GM23248 (cell line): Measurements from ENCODE around the gene TASL. TPM values are rescaled to one million over a fixed set of nuclear protein-coding genes. Genes with fewer than 3 reads are reported as not detected.
A peak's percentile ranks its signal among the peaks of the same experiment; 100 is the strongest.

Experiments used
- DNase-seq: peaks from one replicate; pipeline ENCODE4 v3.0.0-alpha.2; 2015
- H2AFZ ChIP-seq: fragments of 200-600 bp; sonication (generic); 2 replicates; pipeline ENCODE4 v1.6.1; 2016; ENCODE audit warnings: antibody characterized with exemption
- H3F3A ChIP-seq: fragments of 200-600 bp; sonication (generic); 2 replicates; pipeline ENCODE4 v1.6.1; 2016; ENCODE audit warnings: mild to moderate bottlenecking, antibody characterized with exemption, mixed run types; ENCODE audit not compliant: insufficient read depth
- H3K27ac ChIP-seq: fragments of 200-600 bp; sonication (generic); 2 replicates; pipeline ENCODE4 v1.5.1; 2016; ENCODE audit warnings: mild to moderate bottlenecking
- H3K27me3 ChIP-seq: fragments of 200-600 bp; sonication (generic); replicated peaks from 2 replicates; pipeline ENCODE4 v1.6.1; 2016; ENCODE audit warnings: mild to moderate bottlenecking; ENCODE audit not compliant: insufficient read depth
- H3K36me3 ChIP-seq: fragments of 200-600 bp; sonication (generic); 2 replicates; pipeline ENCODE4 v1.6.1; 2016; ENCODE audit warnings: low read depth, mild to moderate bottlenecking
- H3K4me1 ChIP-seq: fragments of 200-600 bp; sonication (generic); 2 replicates; pipeline ENCODE4 v1.6.1; 2016; ENCODE audit warnings: mild to moderate bottlenecking; ENCODE audit not compliant: insufficient read depth
- H3K4me2 ChIP-seq: fragments of 200-600 bp; sonication (generic); one replicate; pipeline ENCODE4 v1.6.1; 2016; ENCODE audit warnings: mild to moderate bottlenecking; ENCODE audit not compliant: unreplicated experiment
- H3K4me3 ChIP-seq: fragments of 200-600 bp; sonication (generic); 2 replicates; pipeline ENCODE4 v1.5.1; 2016; ENCODE audit warnings: mild to moderate bottlenecking
- H3K79me2 ChIP-seq: fragments of 200-600 bp; sonication (generic); 2 replicates; pipeline ENCODE4 v1.6.1; 2016; ENCODE audit warnings: mild to moderate bottlenecking; ENCODE audit not compliant: insufficient read depth
- H3K9ac ChIP-seq: fragments of 200-600 bp; sonication (generic); 2 replicates; pipeline ENCODE4 v1.6.1; 2016; ENCODE audit warnings: mild to moderate bottlenecking
- H3K9me2 ChIP-seq: fragments of 200-600 bp; sonication (generic); 2 replicates; pipeline ENCODE4 v1.6.1; 2016; ENCODE audit warnings: mixed run types, mild to moderate bottlenecking, moderate library complexity; ENCODE audit not compliant: insufficient read depth
- H3K9me3 ChIP-seq: fragments of 200-600 bp; sonication (generic); one replicate; pipeline ENCODE4 v1.6.1; 2017; ENCODE audit warnings: low read depth
- H4K20me1 ChIP-seq: fragments of 200-600 bp; sonication (generic); 2 replicates; pipeline ENCODE4 v1.6.0; 2016; ENCODE audit not compliant: insufficient read depth
- EZH2 ChIP-seq: fragments of 200-600 bp; sonication (generic); IDR thresholded peaks from 2 replicates; pipeline ENCODE4 v1.6.1; 2018; ENCODE audit warnings: antibody characterized with exemption, mild to moderate bottlenecking; ENCODE audit not compliant: insufficient read depth, poor library complexity, severe bottlenecking
- EZH2phosphoT487 ChIP-seq: fragments of 200-600 bp; sonication (generic); IDR thresholded peaks from 2 replicates; pipeline ENCODE4 v1.6.1; 2018; ENCODE audit warnings: antibody characterized with exemption, moderate library complexity, mild to moderate bottlenecking, low read depth; ENCODE audit not compliant: insufficient read depth
- WGBS, 2 experiments: methylation state at CpG; one replicate each; pipeline ENCODE4 v1.1.6; 2015 to 2017; ENCODE audit warnings: low lambda C conversion rate in 2 of 2, low coverage in 1 of 2; ENCODE audit errors: missing lambda C conversion rate in 2 of 2; 5-methylcytosine and 5-hydroxymethylcytosine counted together
- in situ Hi-C: fragments of 300-500 bp; cut with MboI; formaldehyde crosslinking; loops from 2 replicates; pipeline ENCODE4 v1.15.0; 2020
- polyA plus RNA-seq: library from polyadenylated mRNA; unstranded; fragments of >200 nt; fragmentation: Nextera tagmentation; extraction: Ambion mirVana; gene quantifications from 2 replicates; pipeline ENCODE4 v1.2.1, GENCODE V29; 2016
- total RNA-seq: library from RNA; depleted of rRNA; stranded (reverse); fragments of >200 nt; shearing (Covaris generic); gene quantifications from 2 replicates; pipeline ENCODE4 v1.2.3, GENCODE V29; 2014; rRNA removed

TASL gene, protein sequence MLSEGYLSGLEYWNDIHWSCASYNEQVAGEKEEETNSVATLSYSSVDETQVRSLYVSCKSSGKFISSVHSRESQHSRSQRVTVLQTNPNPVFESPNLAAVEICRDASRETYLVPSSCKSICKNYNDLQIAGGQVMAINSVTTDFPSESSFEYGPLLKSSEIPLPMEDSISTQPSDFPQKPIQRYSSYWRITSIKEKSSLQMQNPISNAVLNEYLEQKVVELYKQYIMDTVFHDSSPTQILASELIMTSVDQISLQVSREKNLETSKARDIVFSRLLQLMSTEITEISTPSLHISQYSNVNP
- total RNA-seq (not detected in 2 replicates), polyA plus RNA-seq (not detected in 2 replicates)

DNA sequence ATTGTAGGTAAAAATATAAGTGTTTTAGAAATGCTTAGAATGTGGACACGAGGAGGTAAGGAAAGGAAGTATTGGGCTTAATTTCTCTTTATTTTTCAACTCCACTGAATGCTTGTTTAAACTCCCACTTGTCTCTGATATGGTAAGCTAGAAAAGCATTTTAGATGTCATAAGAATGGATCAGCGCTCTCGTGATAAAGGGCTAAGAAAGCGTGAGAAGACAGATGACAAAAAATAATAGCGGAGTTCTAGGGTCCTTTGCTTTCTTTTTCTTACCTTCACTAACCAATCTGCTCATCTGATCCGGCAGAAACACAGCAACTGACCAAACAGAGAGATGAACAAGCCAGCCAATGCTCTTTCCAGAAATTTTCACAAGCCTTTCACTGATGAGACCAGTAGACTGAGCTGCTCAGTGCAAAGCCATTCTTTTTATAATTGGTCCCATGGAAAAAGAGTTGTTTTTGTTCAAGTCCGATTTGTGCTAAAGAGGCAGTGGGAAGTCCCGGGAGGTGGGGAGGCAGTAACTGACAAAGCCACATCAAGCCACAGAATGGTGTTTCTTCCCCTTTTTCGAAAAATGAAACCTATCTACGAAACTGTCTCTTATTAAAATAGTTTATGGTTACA is at the start of gene TASL:
Gene TASL, minus strand, starts transcription at position 405 of the 630 bp plus-strand sequence. CDS start 17,411 bp downstream, outside the sequence.
- Histone ChIP-seq H3K4me3 (no peak within 1 kb of the TSS), H3K9ac (no peak within 1 kb of the TSS), H3K27ac (no peak within 1 kb of the TSS), H3K9me2 (no peaks in the 10 kb centered on the region), H2AFZ (no peak within 1 kb of the TSS), H3K79me2 (no peaks in the 10 kb centered on the region), H3K4me1 (no peaks in the 10 kb centered on the region), H3K4me2 (no peak within 1 kb of the TSS), H3K36me3 (no peaks in the 10 kb centered on the region), H4K20me1 (no peaks in the 10 kb centered on the region), H3K27me3 (no peaks in the 10 kb centered on the region), H3K9me3 (no peaks in the 10 kb centered on the region), H3F3A (no peaks in the 10 kb centered on the region)
- in situ Hi-C loops: loop anchor here (10.0 kb wide), 1 partner anchor 137 kb away; no protein-coding TSS in a partner anchor
- TF ChIP-seq EZH2phosphoT487 (no peak), EZH2 (no peak)
- no peak for DNase-seq
- 94 to 95% methylated on average over 10 of the region's 10 CpGs for WGBS, 2 experiments

DNA sequence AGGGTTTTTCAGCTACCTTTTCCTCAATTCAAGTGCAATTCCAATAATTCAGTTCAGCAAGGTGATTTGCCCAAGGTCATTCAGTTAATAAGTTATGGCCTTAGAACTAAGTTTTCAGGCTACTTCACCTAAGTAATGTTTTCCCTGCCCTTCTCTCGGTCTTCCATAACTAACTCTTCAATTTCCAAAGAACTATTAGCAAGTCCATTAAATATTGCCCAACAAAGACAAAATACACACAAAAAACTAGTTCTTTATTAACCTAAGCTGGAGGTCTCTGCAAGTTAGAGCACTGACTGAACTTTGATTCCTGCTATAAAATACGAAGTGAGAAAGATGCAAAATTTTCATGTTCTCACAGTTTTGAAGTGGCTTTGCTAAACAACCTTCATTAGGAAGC is 48.8 kb upstream of the TASL start:
- TF ChIP-seq EZH2 (no peak), EZH2phosphoT487 (no peak)
- Histone ChIP-seq H3K4me3 (no peak overlapping the region), H3K9me2 (no peaks in the 10 kb centered on the region), H3K9ac (no peak overlapping the region), H3K9me3 (no peaks in the 10 kb centered on the region), H2AFZ (no peak overlapping the region), H3K79me2 (no peaks in the 10 kb centered on the region), H3K27ac (no peak overlapping the region), H3K4me2 (no peak overlapping the region), H3K4me1 (no peaks in the 10 kb centered on the region), H3K36me3 (no peaks in the 10 kb centered on the region), H4K20me1 (no peaks in the 10 kb centered on the region), H3F3A (no peaks in the 10 kb centered on the region), H3K27me3 (no peaks in the 10 kb centered on the region)
- in situ Hi-C loops: no loop called here
- 94 to 95% methylated on average over 2 of the region's 2 CpGs for WGBS, 2 experiments
- no peak for DNase-seq

DNA sequence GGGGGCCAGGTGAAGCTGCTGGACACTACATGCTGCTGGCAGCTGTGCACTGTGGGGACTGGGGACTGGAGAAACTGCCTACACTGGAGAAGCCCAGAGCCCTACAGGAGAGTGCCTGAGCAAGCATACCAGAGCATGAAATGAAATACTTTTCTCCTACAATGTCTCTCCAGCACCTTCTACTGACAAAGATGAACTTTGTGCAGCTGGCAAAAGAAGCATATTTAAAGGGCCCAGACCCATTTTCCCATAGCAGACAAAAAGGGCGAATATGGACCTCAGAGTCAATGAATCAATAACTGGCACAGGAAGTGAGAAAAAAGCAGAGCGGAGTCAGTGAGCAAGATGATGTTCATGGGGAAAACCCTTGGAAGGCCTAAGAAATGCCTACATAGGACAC is 44.8 kb upstream of the TASL start:
- no peaks in the 10 kb centered on the region for H4K20me1 ChIP-seq
- no peaks in the 10 kb centered on the region for H3K9me2 ChIP-seq
- H3K4me1 ChIP-seq: peaks cover 24% of the 10 kb centered on the region
- no peaks in the 10 kb centered on the region for H3K79me2 ChIP-seq
- TF ChIP-seq EZH2 (no peak), EZH2phosphoT487 (no peak)
- H3K9me3 ChIP-seq: no peaks in the 10 kb centered on the region
- DNase-seq: no peak
- H3K36me3 ChIP-seq: no peaks in the 10 kb centered on the region
- no peak overlapping the region for H3K4me2 ChIP-seq
- H2AFZ ChIP-seq: no peak overlapping the region
- no peaks in the 10 kb centered on the region for H3K27me3 ChIP-seq
- 0 out of 2 replicates have a peak, but pooled peaks cover 6% of the 10 kb centered on the region for H3F3A ChIP-seq
- in situ Hi-C loops: no loop called here
- WGBS, 2 experiments: 98 to 100% methylated on average over 2 of the region's 2 CpGs
- H3K27ac ChIP-seq: no peak overlapping the region
- no peak overlapping the region for H3K9ac ChIP-seq
- H3K4me3 ChIP-seq: no peak overlapping the region

DNA sequence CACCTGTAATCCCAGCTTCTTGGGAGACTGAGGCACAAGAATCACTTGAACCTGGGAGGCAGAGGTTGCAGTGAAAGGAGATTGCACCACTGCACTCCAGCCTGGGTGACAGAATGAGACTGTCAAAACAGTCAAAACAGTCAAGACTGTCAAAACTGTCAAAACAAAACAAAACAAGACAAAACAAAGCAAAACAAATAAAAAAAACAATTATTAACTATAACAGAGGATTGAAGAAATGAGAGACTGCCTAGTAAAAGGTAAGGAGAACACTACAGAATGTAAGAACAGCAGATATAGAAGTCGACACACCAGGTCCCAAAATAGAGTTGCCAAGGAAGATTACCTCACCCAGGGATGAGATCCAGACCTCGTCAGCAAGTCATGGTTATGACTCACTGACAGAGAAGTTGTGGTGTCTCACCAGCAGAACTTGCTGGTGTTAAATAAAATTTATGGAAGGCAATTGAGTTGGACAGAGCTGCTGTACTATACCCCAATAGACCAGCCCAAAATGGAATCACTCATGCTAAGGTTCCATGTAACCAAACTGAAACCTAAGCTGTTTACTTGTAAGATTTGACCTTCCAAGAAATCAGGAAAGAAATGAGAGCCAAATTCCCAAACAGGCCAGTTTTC is 43.5 kb upstream of the TASL start:
- H3K27ac ChIP-seq: peak overlapping the region; percentile 74
- 4 to 6% methylated on average over 2 of the region's 2 CpGs for WGBS, 2 experiments
- in situ Hi-C loops: no loop called here

More for the DNA sequence above, 43.5 kb upstream of the TASL start:
- Histone ChIP-seq H4K20me1 (no peaks in the 10 kb centered on the region), H3K9me2 (no peaks in the 10 kb centered on the region), H3K36me3 (no peaks in the 10 kb centered on the region), H3F3A (0 out of 2 replicates have a peak, but pooled peaks cover 6% of the 10 kb centered on the region), H3K4me2 (peak overlapping the region; percentile 48), H2AFZ (no peak overlapping the region), H3K9ac (peak overlapping the region; percentile 53; the same call in 1 of the 2 replicates), H3K4me1 (peaks cover 24% of the 10 kb centered on the region), H3K79me2 (no peaks in the 10 kb centered on the region), H3K4me3 (no peak overlapping the region), H3K9me3 (no peaks in the 10 kb centered on the region), H3K27me3 (no peaks in the 10 kb centered on the region)
- TF ChIP-seq EZH2phosphoT487 (no peak), EZH2 (no peak)
- DNase-seq: peak; percentile 88
